GM19397 (cell line): ENCODE results near the gene RFC5.

Experiments used
- ATAC-seq: cut with Tn5 transposase; IDR thresholded peaks from one replicate; pipeline ENCODE4 v1.9.1; 2021; ENCODE audit warnings: mild to moderate bottlenecking, moderate library complexity; ENCODE audit not compliant: unreplicated experiment

The RFC5 gene

DNA sequence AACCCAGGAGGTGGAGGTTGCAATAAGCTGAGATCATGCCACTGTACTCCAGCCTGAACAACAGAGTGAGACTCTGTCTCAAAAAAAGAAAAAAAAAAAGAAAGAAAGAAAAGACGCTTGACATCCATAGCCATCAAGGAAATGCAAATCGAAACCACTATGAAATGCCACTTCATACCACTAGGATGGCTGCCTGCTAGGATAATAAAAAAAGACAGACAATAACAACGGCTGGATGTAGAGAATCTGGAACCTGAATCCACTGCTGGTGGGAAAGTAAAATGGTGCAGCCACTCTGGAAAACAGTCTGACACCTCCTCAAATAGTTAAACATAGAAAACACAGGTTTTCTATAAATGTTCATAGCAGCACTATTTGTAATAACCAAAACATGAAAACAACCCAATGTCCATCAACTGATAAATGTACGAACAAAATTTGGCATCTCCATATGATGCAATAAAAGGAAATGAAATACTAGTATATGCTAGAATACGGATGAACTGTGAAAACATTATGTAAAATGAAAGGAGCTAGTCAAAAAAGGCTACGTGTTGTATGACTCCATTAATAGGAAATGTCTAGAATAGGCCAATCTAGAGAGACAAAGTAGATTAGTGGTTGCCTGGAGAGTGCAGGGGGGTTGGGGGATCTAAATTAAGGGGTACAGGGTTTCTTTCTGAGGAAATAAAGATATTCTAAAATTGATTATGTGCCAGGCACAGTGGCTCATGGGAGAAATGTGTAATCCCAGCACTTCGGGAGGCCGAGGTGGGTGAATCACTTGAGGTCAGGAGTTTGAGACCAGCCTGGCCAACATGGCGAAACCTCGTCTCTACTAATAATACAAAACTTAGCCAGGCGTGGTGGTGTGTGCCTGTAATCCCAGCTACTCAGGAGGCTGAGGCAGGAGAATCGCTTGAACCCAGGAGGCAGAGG lies 34.7 kb downstream of the RFC5 start:
- no peak for ATAC-seq

- no peak for ATAC-seq
These were observed 36.0 kb downstream of the RFC5 start for GRCh38 chr12:118052324-118053070.

DNA sequence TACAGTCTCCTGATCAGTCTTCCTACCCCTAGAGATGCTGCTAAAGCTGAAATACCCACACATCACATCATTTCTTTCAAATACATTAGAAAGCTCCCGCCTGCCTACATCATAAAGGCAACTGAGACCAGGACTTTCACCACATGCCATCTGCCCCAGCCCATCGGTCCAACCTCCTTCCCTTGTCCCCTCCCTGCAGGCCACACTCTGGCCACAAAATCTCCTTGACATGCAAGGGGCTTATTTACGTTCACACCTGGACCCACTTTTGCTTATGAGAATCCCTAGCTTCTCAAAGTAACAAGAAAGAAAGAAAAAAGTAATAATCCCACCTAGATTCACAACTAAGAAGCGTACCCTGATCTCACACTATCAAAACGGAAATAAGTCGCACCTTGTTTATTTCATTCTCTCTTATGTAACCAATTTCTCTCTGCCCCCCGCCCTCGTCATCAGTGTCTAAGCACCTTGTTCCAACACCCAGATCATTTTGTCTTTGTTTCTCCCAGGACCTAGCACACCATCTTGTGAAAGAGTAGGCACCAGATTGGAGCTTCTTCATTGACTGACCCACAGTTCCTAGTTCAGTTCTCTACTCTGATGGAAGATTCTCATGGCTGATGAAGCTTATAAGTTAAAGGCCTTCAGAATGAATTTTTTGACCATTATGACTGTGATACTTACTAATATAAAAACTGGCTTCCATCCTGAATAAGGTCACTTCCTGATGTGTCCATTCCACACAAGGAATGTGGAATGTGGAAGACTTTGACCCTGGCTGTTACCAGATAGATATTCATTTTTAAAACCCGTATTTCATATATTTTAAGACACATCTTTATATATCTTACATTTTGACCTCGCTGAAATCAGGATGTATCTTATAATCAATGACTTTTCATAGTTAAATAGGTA lies 36.8 kb downstream of the RFC5 start:
- no peak for ATAC-seq

GRCh38 chr12:118055144-118055557 lies 38.6 kb downstream of the RFC5 start:
- no peak for ATAC-seq

- ATAC-seq, result no peak
These were observed 39.6 kb downstream of the RFC5 start for GRCh38 chr12:118055865-118056773.

GRCh38 chr12:118058227-118058626 lies 41.7 kb downstream of the RFC5 start:
- ATAC-seq, result no peak

- no peak for ATAC-seq
These were observed 42.4 kb downstream of the RFC5 start for GRCh38 chr12:118058881-118059280.

- ATAC-seq, result no peak
These were observed 43.1 kb downstream of the RFC5 start for GRCh38 chr12:118059341-118060191.

DNA sequence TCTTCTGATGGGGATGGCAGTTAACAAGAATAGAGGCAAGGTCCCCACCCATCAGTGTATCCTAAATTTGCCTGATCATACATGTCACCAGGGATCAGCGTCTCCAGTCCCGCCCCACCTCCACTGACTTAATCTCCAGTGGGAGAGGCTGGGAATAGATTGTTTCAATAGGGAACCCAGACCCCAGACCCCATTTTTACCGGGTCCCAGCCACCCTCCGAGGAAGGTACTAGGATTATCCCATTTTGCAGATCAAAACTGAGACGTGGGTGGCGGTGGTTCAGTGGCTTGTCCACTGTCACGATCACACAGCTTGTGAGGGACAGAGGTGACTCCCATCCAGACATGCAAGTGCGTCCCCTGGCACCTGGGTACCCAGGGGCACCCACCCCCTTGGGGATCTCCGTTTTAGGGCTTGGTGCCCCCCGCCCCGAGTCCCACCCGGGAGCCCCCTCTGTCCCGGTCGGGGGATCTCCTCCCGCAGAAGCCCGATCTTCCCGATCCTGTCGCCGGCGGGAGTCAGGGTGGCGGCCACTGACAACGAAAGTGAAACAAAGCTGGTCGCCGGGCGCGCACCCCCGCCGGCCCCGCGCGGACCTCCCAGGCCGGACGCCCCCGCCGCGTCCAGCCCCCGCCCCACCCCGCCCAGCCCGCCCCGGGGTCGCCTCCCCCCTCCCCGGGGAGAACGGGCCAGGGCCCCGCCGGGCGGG lies 44.0 kb downstream of the RFC5 start:
- no peak for ATAC-seq

DNA sequence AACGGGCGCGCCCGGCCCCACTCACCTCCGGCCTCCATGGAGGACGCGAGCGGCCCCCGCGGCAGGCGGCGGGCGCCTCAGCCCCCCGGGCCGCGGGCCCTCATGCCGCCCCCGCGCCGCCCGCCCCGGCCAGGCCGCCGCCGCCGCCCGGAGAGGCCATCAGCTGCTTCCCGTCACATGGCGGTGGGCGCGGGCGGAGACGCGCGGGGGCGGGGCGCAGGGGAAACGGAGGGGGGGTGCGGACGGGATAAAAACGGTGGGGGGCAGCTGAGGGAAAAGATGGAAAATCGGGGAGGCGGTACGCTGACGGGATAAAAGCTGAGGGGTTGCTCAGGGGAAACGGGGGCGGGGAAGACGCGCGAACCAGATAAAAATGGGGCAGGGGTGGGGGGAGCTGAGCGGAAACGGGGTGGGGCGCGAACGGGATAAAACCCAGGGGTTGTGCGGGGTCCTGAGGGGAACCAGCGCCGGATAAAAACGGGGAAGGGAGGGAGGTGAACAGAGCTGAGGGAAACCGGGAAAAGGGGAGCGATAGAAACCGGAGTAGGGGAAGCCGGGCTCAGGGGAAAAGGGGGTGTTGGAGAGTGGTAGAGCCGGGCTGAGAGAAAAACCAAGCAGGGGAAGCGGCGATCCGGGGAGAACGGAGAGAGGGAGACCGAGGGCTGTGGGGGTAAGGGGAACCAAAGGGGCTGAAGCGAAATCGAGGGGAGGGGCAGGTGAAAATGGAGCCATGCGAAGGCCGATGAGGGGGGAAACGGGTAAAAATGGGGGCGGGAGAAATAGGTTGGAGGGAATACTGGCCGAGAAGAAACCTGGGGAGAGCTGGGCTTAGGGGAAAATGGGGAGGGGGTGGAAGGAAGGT lies 44.7 kb downstream of the RFC5 start, which contains the start of gene WSB2:
TSS of gene WSB2 (minus strand) at position 169 of the 862 bp plus-strand sequence. CDS start at position 38, 131 bp downstream.
- ATAC-seq, result no peak

- ATAC-seq, result no peak
These were observed 45.7 kb downstream of the RFC5 start for GRCh38 chr12:118061873-118062843.

GRCh38 chr12:118063576-118064391 lies 47.3 kb downstream of the RFC5 start:
- ATAC-seq, result no peak

DNA sequence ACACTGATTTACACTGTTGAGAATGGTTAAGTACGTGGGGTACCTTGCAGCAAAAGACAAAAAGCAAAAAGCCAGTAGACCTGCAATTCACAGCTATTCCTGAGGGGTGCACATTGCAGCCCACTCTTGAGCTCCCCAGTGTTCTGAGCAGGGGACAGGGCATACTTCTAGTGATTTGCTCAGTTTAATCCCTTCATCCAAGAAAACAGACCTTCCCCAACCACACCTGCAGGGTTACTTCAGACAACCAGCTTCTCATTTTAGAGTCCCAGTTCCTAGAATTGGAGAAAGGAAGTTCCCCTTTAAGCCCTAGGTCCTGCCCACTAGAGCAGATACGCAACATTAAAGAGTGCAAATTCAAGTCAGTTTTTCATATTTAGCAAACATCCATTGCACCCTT lies 48.1 kb downstream of the RFC5 start:
- no peak for ATAC-seq

- no peak for ATAC-seq
These were observed 48.9 kb downstream of the RFC5 start for GRCh38 chr12:118065380-118065779.

- ATAC-seq, result no peak
These were observed 51.9 kb downstream of the RFC5 start for GRCh38 chr12:118068445-118068844.
